Measurements from ENCODE around the gene GPR137B.

DNA sequence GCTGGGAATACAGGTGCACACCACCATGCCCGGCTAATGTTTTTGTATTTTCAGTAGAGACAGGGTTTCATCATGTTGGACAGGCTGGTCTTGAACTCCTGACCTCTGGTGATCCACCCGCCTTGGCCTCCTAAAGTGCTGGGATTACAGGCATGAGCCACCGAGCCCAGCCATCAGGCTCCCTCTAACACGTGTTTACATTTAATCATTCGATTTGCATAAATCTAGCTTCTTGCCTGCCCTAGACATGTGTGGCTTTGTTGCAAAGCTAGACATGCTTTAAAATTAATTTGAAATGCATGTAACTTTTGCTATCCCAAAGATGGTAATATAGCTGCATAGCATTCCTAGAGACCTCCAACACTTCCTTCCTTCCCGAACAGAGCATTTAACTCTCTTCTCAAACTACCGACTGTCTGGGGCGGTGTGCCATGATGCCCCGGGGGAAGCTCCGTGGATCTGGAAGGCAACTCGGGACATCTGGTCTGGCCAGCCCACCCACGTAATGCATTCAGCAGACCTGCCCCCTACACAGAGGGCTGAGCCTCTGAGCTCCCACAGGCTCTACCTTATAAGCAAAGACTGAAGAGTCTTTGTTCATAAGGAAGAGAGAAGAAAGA is 42.9 kb upstream of the GPR137B start:
- TF ChIP-seq, protein P1, sequence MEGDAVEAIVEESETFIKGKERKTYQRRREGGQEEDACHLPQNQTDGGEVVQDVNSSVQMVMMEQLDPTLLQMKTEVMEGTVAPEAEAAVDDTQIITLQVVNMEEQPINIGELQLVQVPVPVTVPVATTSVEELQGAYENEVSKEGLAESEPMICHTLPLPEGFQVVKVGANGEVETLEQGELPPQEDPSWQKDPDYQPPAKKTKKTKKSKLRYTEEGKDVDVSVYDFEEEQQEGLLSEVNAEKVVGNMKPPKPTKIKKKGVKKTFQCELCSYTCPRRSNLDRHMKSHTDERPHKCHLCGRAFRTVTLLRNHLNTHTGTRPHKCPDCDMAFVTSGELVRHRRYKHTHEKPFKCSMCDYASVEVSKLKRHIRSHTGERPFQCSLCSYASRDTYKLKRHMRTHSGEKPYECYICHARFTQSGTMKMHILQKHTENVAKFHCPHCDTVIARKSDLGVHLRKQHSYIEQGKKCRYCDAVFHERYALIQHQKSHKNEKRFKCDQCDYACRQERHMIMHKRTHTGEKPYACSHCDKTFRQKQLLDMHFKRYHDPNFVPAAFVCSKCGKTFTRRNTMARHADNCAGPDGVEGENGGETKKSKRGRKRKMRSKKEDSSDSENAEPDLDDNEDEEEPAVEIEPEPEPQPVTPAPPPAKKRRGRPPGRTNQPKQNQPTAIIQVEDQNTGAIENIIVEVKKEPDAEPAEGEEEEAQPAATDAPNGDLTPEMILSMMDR (IDR thresholded peaks at IDR 0.05): no peak
- no peak for TF ChIP-seq POLR2A (IDR thresholded peaks at IDR 0.05)
